Measurements from ENCODE around the gene SAMSN1. TPM values are rescaled to one million over a fixed set of nuclear protein-coding genes. Genes with fewer than 3 reads are reported as not detected.

The SAMSN1 gene
- total RNA-seq, 4 donors from 2014 or later: 0.82 to 1.4 (median 1.4) TPM; not detected in 1

- ATAC-seq (no peak), DNase-seq (no peak)
- Histone ChIP-seq H3K9me3 (no peaks in the 10 kb centered on the region), H3K4me1 (no peaks in the 10 kb centered on the region), H3K27me3 (no peaks in the 10 kb centered on the region), H3K4me3 (no peak overlapping the region), H3K27ac (no peak overlapping the region), H3K36me3 (no peaks in the 10 kb centered on the region)
- intact Hi-C loops (cut with DNase I; ENCODE audit: low total_unique reads) (no loop called here), in situ Hi-C loops (cut with MboI; ENCODE audit: low sequenced_read_pairs in 4 of 4) (no loop called here)
- no peak for TF ChIP-seq POLR2A (IDR thresholded peaks at IDR 0.05)
- TF ChIP-seq CTCF (IDR thresholded peaks at IDR 0.05 in 4 of 5, conservative IDR thresholded peaks at IDR 0.05 in 1 of 5): no peak
Measured at GRCh38 chr21:14562959-14563358, 16.8 kb upstream of the SAMSN1 start.

- H3K4me1 ChIP-seq: no peaks in the 10 kb centered on the region
- intact Hi-C loops (cut with DNase I; ENCODE audit: low total_unique reads): no loop called here
- no peaks in the 10 kb centered on the region for H3K9me3 ChIP-seq
- no peak overlapping the region for H3K27ac ChIP-seq
- in situ Hi-C loops (cut with MboI; ENCODE audit: low sequenced_read_pairs in 4 of 4): no loop called here
- ATAC-seq (no peak), DNase-seq (no peak)
- no peaks in the 10 kb centered on the region for H3K27me3 ChIP-seq
- no peak for TF ChIP-seq POLR2A (IDR thresholded peaks at IDR 0.05)
- TF ChIP-seq CTCF (IDR thresholded peaks at IDR 0.05 in 4 of 5, conservative IDR thresholded peaks at IDR 0.05 in 1 of 5): no peak
- no peak overlapping the region for H3K4me3 ChIP-seq
- H3K36me3 ChIP-seq: no peaks in the 10 kb centered on the region
Measured at GRCh38 chr21:14560555-14560954, 14.4 kb upstream of the SAMSN1 start.

- no peaks in the 10 kb centered on the region for H3K27me3 ChIP-seq
- in situ Hi-C loops (cut with MboI; ENCODE audit: low sequenced_read_pairs in 4 of 4): no loop called here
- no peak for ATAC-seq
Measured at GRCh38 chr21:14560139-14560538, 14.0 kb upstream of the SAMSN1 start.

GRCh38 chr21:14559102-14559501, 13.0 kb upstream of the SAMSN1 start:
- H3K27me3 ChIP-seq: no peaks in the 10 kb centered on the region
- H3K9me3 ChIP-seq: no peaks in the 10 kb centered on the region
- no peak for ATAC-seq
- intact Hi-C loops (cut with DNase I; ENCODE audit: low total_unique reads) (no loop called here), in situ Hi-C loops (cut with MboI; ENCODE audit: low sequenced_read_pairs in 4 of 4) (no loop called here)
- no peaks in the 10 kb centered on the region for H3K36me3 ChIP-seq
- TF ChIP-seq CTCF (IDR thresholded peaks at IDR 0.05 in 4 of 5, conservative IDR thresholded peaks at IDR 0.05 in 1 of 5) (no peak), POLR2A (IDR thresholded peaks at IDR 0.05) (no peak)
- H3K4me3 ChIP-seq: no peak overlapping the region
- no peaks in the 10 kb centered on the region for H3K4me1 ChIP-seq
- no peak for DNase-seq
- H3K27ac ChIP-seq: no peak overlapping the region

More at GRCh38 chr21:14560139-14560538, 14.0 kb upstream of the SAMSN1 start:
- no peak overlapping the region for H3K27ac ChIP-seq
- H3K4me1 ChIP-seq: no peaks in the 10 kb centered on the region
- H3K36me3 ChIP-seq: no peaks in the 10 kb centered on the region
- no peak for DNase-seq
- intact Hi-C loops (cut with DNase I; ENCODE audit: low total_unique reads): no loop called here
- H3K4me3 ChIP-seq: no peak overlapping the region
- H3K9me3 ChIP-seq: no peaks in the 10 kb centered on the region
- TF ChIP-seq POLR2A (IDR thresholded peaks at IDR 0.05) (no peak), CTCF (IDR thresholded peaks at IDR 0.05 in 4 of 5, conservative IDR thresholded peaks at IDR 0.05 in 1 of 5) (no peak)

- H3K27ac ChIP-seq: no peak overlapping the region
- intact Hi-C loops (cut with DNase I; ENCODE audit: low total_unique reads) (no loop called here), in situ Hi-C loops (cut with MboI; ENCODE audit: low sequenced_read_pairs in 4 of 4) (no loop called here)
- H3K36me3 ChIP-seq: no peaks in the 10 kb centered on the region
- no peaks in the 10 kb centered on the region for H3K27me3 ChIP-seq
- no peaks in the 10 kb centered on the region for H3K4me1 ChIP-seq
- ATAC-seq (no peak), DNase-seq (no peak)
- no peaks in the 10 kb centered on the region for H3K9me3 ChIP-seq
- H3K4me3 ChIP-seq: no peak overlapping the region
- TF ChIP-seq CTCF (IDR thresholded peaks at IDR 0.05 in 4 of 5, conservative IDR thresholded peaks at IDR 0.05 in 1 of 5): no peak
- TF ChIP-seq POLR2A (IDR thresholded peaks at IDR 0.05): no peak
Measured at GRCh38 chr21:14557413-14557812, 11.3 kb upstream of the SAMSN1 start.
